Right lobe of liver (tissue), 6 donors: ENCODE data around the gene ZNF302. TPM values are rescaled to one million over a fixed set of nuclear protein-coding genes. Genes with fewer than 3 reads are reported as not detected.

Experiments
- ATAC-seq, 4 donors: fragments of 200-7000 bp; cut with Tn5 transposase; one replicate each; pipeline ENCODE4 v1.9.1; 2020; ENCODE audit warnings: mild to moderate bottlenecking in 4 of 4, moderate library complexity in 4 of 4
- DNase-seq, 3 donors: peaks; one replicate each; pipeline ENCODE4 v3.0.0-alpha.2; 2020
- H3K27ac ChIP-seq, 3 donors: fragments of 200-600 bp; one replicate each; pipeline ENCODE4 v1.8.0; 2022
- H3K27me3 ChIP-seq, 2 donors: fragments of 200-600 bp; one replicate each; pipeline ENCODE4 v1.8.0; 2022
- H3K36me3 ChIP-seq, 4 donors: fragments of 200-600 bp; sonication (generic) in 1 of 4; one replicate each; pipeline versions ENCODE4 v1.5.1 to v1.8.0; 2017 to 2022; ENCODE audit warnings: control low read depth in 1 of 4
- H3K4me1 ChIP-seq, 4 donors: fragments of 200-600 bp; sonication (generic) in 1 of 4; one replicate each; pipeline versions ENCODE4 v1.5.1 to v1.8.0; 2017 to 2022; ENCODE audit warnings: control low read depth in 1 of 4
- H3K4me3 ChIP-seq, 3 donors: fragments of 200-600 bp; one replicate each; pipeline ENCODE4 v1.8.0; 2022
- H3K9me3 ChIP-seq, 4 donors: fragments of 200-600 bp; sonication (generic) in 1 of 4; one replicate each; pipeline versions ENCODE4 v1.5.1 to v1.8.0; 2017 to 2022; ENCODE audit warnings: control low read depth in 1 of 4
- CTCF ChIP-seq, 4 donors: fragments of 200-600 bp in 3 of 4; fragments of 450-650 bp in 1 of 4; IDR thresholded peaks; one replicate each; pipeline versions ENCODE4 v1.5.1 to v1.8.0; 2016 to 2022; ENCODE audit warnings: antibody characterized with exemption in 4 of 4, mild to moderate bottlenecking in 2 of 4
- POLR2A ChIP-seq: fragments of 450-650 bp; IDR thresholded peaks from one replicate; pipeline ENCODE4 v1.6.1; 2017; ENCODE audit warnings: antibody characterized with exemption, mild to moderate bottlenecking
- WGBS: methylation state at CpG from one replicate; pipeline ENCODE4 v1.1.6; 2018; ENCODE audit warnings: low coverage, low lambda C conversion rate; ENCODE audit not compliant: insufficient coverage; ENCODE audit errors: missing lambda C conversion rate; 5-methylcytosine and 5-hydroxymethylcytosine counted together
- intact Hi-C, 2 donors: fragments of 100-400 bp; cut with DNase I; formaldehyde crosslinking; loops; one replicate each; pipeline versions ENCODE4 v1.11.2 to v1.14.1; 2022
- total RNA-seq, 6 experiments: library from RNA; depleted of rRNA in 2 of 6; stranded (reverse); fragments of >200 nt in 2 of 6; fragmentation: NEBNext Ultra II Directional in 3 of 6; extraction: Animal tissue kit (Norgen Biotek cat#: 25700) in 3 of 6; gene quantifications; one replicate each; pipeline versions ENCODE4 v1.1.0 to v1.2.4, GENCODE V29; 2016 to 2023
- donor health status: DM: no; HTN: yes; CAD: no.
- donor health status: DM: no; HTN: no; CAD: no.
- donor health status: DM: no; HTN: no; CAD: no.
- donor health status: DM: no; HTN: yes; CAD: no.
- donor health status: DM: no; HTN: yes; CAD: no.

Gene ZNF302
- total RNA-seq, 6 experiments from 2014 or later, result 7.3 to 14.5 (median 10.1) TPM

GRCh38 chr19:34732612-34733211, 55.2 kb downstream of the ZNF302 start:
- intact Hi-C loops, result no loop called here
- 10% methylated on average over 7 of the region's 15 CpGs for WGBS
- ATAC-seq (no peak), DNase-seq (no peak)
- H3K4me3 ChIP-seq, result peak overlapping the region; percentile 81 to 88 (median 85)
- no peaks in the 10 kb centered on the region for H3K27me3 ChIP-seq
- peaks cover 0 to 2% (median 0%) of the 10 kb centered on the region in 4 donors for H3K36me3 ChIP-seq
- TF ChIP-seq CTCF (IDR thresholded peaks at IDR 0.05) (no peak), POLR2A (no peak)
- peaks cover 0 to 14% (median 0%) of the 10 kb centered on the region in 4 donors for H3K4me1 ChIP-seq
- peaks cover 0 to 5% (median 0%) of the 10 kb centered on the region in 4 donors for H3K9me3 ChIP-seq
- peak overlapping the region; percentile 95 to 98 (median 98) for H3K27ac ChIP-seq

GRCh38 chr19:34733266-34733745, 55.8 kb downstream of the ZNF302 start:
- DNase-seq (no peak), ATAC-seq (peak; percentile 4 to 16 (median 8))
- H3K27me3 ChIP-seq, result no peaks in the 10 kb centered on the region
- peak overlapping the region; percentile 81 to 88 (median 85) for H3K4me3 ChIP-seq
- peaks cover 0 to 4% (median 1%) of the 10 kb centered on the region in 4 donors for H3K36me3 ChIP-seq
- TF ChIP-seq POLR2A (no peak), CTCF (IDR thresholded peaks at IDR 0.05) (no peak)
- peaks cover 0 to 9% (median 0%) of the 10 kb centered on the region in 4 donors for H3K9me3 ChIP-seq
- 0% methylated on average over 2 of the region's 13 CpGs for WGBS
- intact Hi-C loops, result no loop called here
- H3K27ac ChIP-seq, result peak overlapping the region; percentile 95 to 98 (median 98)
- peaks cover 0 to 14% (median 0%) of the 10 kb centered on the region in 4 donors for H3K4me1 ChIP-seq

GRCh38 chr19:34733746-34734536, 56.5 kb downstream of the ZNF302 start, which contains the start of gene ZNF181:
ZNF181 (plus strand) TSS chr19:34734243; CDS start chr19:34735038, 795 bp downstream.
- ATAC-seq, result peak; percentile 92 to 93 (median 92)

More at GRCh38 chr19:34733746-34734536, 56.5 kb downstream of the ZNF302 start, which contains the start of gene ZNF181:
- peaks cover 0 to 7% (median 1%) of the 10 kb centered on the region in 4 donors for H3K36me3 ChIP-seq
- peak within 1 kb of the TSS; percentile 95 to 98 (median 98) for H3K27ac ChIP-seq
- H3K27me3 ChIP-seq, result no peaks in the 10 kb centered on the region
- H3K4me1 ChIP-seq, result peaks cover 0 to 14% (median 0%) of the 10 kb centered on the region in 4 donors
- H3K4me3 ChIP-seq, result peak within 1 kb of the TSS; percentile 81 to 88 (median 85)
- peak in 1 of 4 donors; percentile 3 for TF ChIP-seq CTCF (IDR thresholded peaks at IDR 0.05)
- TF ChIP-seq POLR2A, result peak; percentile 82
- 0% methylated on average over 19 of the region's 67 CpGs for WGBS
- intact Hi-C loops, result no loop called here
- DNase-seq, result peak; percentile 90 to 94 (median 93)
- H3K9me3 ChIP-seq, result peaks cover 0 to 12% (median 0%) of the 10 kb centered on the region in 4 donors
